Measurements from ENCODE around the gene VRTN.
"Not testable (repeated sequence)": the region's sequence is repeated elsewhere in the genome, so short reads cannot be mapped to it uniquely, and the experiment has no call there.

The VRTN gene

GRCh38 chr14:74348735-74349463 lies 628 bp downstream of the VRTN start:
- DNase-seq (ENCODE audit: low read depth in 1 of 2, low spot score in 1 of 2) = no peak

- no peak for DNase-seq (ENCODE audit: low read depth in 1 of 2, low spot score in 1 of 2)
Measured at GRCh38 chr14:74349757-74350156, 1.5 kb downstream of the VRTN start.

- no peak for DNase-seq (ENCODE audit: low read depth in 1 of 2, low spot score in 1 of 2)
Measured at GRCh38 chr14:74350211-74350927, 2.1 kb downstream of the VRTN start.

GRCh38 chr14:74350928-74351323 lies 2.7 kb downstream of the VRTN start:
- DNase-seq (ENCODE audit: low read depth in 1 of 2, low spot score in 1 of 2) = no peak

- no peak for DNase-seq (ENCODE audit: low read depth in 1 of 2, low spot score in 1 of 2)
Measured at GRCh38 chr14:74356892-74357575, 8.8 kb downstream of the VRTN start.

- no peak for DNase-seq (ENCODE audit: low read depth in 1 of 2, low spot score in 1 of 2)
Measured at GRCh38 chr14:74357585-74357984, 9.3 kb downstream of the VRTN start.

GRCh38 chr14:74358176-74358829 lies 10.0 kb downstream of the VRTN start:
- no peak for DNase-seq (ENCODE audit: low read depth in 1 of 2, low spot score in 1 of 2)

GRCh38 chr14:74360163-74360562 lies 11.9 kb downstream of the VRTN start:
- no peak for DNase-seq (ENCODE audit: low read depth in 1 of 2, low spot score in 1 of 2)

GRCh38 chr14:74362361-74362915 lies 14.2 kb downstream of the VRTN start:
- peak in 1 of 2 donors; percentile 37 for DNase-seq (ENCODE audit: low read depth in 1 of 2, low spot score in 1 of 2)

- DNase-seq (ENCODE audit: low read depth in 1 of 2, low spot score in 1 of 2) = no peak
Measured at GRCh38 chr14:74364271-74364880, 16.1 kb downstream of the VRTN start.

GRCh38 chr14:74368026-74368425 lies 19.8 kb downstream of the VRTN start:
- no peak for DNase-seq (ENCODE audit: low read depth in 1 of 2, low spot score in 1 of 2)

GRCh38 chr14:74368441-74368840 lies 20.2 kb downstream of the VRTN start:
- DNase-seq (ENCODE audit: low read depth in 1 of 2, low spot score in 1 of 2) = no peak

GRCh38 chr14:74377976-74378690 lies 29.9 kb downstream of the VRTN start:
- no peak for DNase-seq (ENCODE audit: low read depth in 1 of 2, low spot score in 1 of 2)

- DNase-seq (ENCODE audit: low read depth in 1 of 2, low spot score in 1 of 2) = no peak
Measured at GRCh38 chr14:74380172-74380571, 31.9 kb downstream of the VRTN start.

- DNase-seq (ENCODE audit: low read depth in 1 of 2, low spot score in 1 of 2) = no peak
Measured at GRCh38 chr14:74380845-74381244, 32.6 kb downstream of the VRTN start.

GRCh38 chr14:74381571-74381970 lies 33.3 kb downstream of the VRTN start:
- DNase-seq (ENCODE audit: low read depth in 1 of 2, low spot score in 1 of 2) = not testable (repeated sequence)

- DNase-seq (ENCODE audit: low read depth in 1 of 2, low spot score in 1 of 2) = no peak
Measured at GRCh38 chr14:74382231-74382630, 34.0 kb downstream of the VRTN start.

- no peak for DNase-seq (ENCODE audit: low read depth in 1 of 2, low spot score in 1 of 2)
Measured at GRCh38 chr14:74389980-74390379, 41.7 kb downstream of the VRTN start.

GRCh38 chr14:74390505-74390904 lies 42.2 kb downstream of the VRTN start:
- DNase-seq (ENCODE audit: low read depth in 1 of 2, low spot score in 1 of 2) = not testable (repeated sequence)

GRCh38 chr14:74391479-74391878 lies 43.2 kb downstream of the VRTN start:
- DNase-seq (ENCODE audit: low read depth in 1 of 2, low spot score in 1 of 2) = no peak

Data from stimulated activated CD4-positive, alpha-beta T cell treated with anti-CD3 and anti-CD28 coated beads, Interleukin-15, amount 100 ng/mL, for 1 hour (primary cell).